Progenitor cell of endocrine pancreas (in vitro differentiated cells): ENCODE results near the gene RAB11FIP4. TPM values are rescaled to one million over a fixed set of nuclear protein-coding genes. Genes with fewer than 3 reads are reported as not detected.

Source experiments
- DNase-seq: peaks from one replicate; pipeline ENCODE4 v3.0.0; 2021; ENCODE audit warnings: low spot score; ENCODE audit not compliant: unreplicated experiment
- H3K27ac Mint-ChIP-seq: 2 replicates; pipeline ENCODE4 v1.8.0; 2021; ENCODE audit warnings: mild to moderate bottlenecking, moderate library complexity, mixed read lengths
- H3K27me3 Mint-ChIP-seq: 2 replicates; pipeline ENCODE4 v1.8.0; 2021; ENCODE audit warnings: mixed read lengths
- H3K36me3 Mint-ChIP-seq: 2 replicates; pipeline ENCODE4 v1.8.0; 2022; ENCODE audit warnings: mixed read lengths; ENCODE audit not compliant: insufficient read depth
- H3K4me1 Mint-ChIP-seq: 2 replicates; pipeline ENCODE4 v1.8.0; 2021; ENCODE audit warnings: low read depth, mixed read lengths
- H3K4me3 Mint-ChIP-seq: 2 replicates; pipeline ENCODE4 v1.8.0; 2021; ENCODE audit warnings: low read depth, mild to moderate bottlenecking, moderate library complexity, mixed read lengths
- H3K9me3 Mint-ChIP-seq: 2 replicates; pipeline ENCODE4 v1.8.0; 2021; ENCODE audit warnings: low read depth, mixed read lengths
- total RNA-seq: library from RNA; stranded (reverse); gene quantifications from 2 replicates; pipeline ENCODE4 v1.2.1, GENCODE V29; 2021
- TF ChIP-seq, protein P1 (sequence below): fragments of 200-600 bp; sonication (generic); IDR thresholded peaks from one replicate; pipeline ENCODE4 v1.5.0; 2021; ENCODE audit warnings: antibody characterized with exemption, mild to moderate bottlenecking; ENCODE audit not compliant: unreplicated experiment

RAB11FIP4 gene
- total RNA-seq, 1 donor from 2014 or later, result 65.5 TPM

DNA sequence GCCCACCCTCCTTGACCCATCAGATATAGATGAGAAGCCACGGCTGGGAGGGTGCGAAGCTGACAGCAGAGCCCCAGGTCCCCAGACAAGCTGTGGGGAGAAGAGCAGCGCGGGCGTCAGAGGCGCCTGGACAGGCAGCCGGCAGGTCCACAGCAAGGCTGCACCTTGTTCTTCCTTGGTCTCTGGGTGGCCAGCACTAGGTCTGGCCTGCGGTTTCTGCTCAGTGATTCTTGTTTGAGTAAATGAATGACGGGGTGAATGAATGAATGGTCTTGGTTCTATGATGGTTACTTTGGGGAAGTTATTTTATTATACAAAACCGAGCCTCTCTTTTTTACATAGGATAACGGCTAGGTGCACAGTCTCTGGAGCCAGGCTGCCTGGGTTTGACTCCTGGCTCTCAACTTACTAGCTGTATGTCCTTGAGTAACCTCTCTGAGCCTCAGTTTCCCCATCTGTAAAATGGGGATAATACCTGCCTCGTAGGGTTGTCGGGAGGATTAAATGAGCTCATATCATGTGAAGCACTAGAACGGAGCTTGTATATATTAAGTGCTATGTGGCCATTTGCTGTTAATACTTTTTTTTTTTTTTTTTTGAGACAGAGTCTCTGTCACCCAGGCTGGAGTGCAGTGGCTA is 86.1 kb downstream of the RAB11FIP4 start:
- Mint-ChIP-seq H3K36me3 (no peaks in the 10 kb centered on the region), H3K4me3 (no peak overlapping the region), H3K4me1 (peaks cover 35% of the 10 kb centered on the region), H3K27ac (peak overlapping the region; percentile 3), H3K27me3 (no peaks in the 10 kb centered on the region), H3K9me3 (no peaks in the 10 kb centered on the region)
- DNase-seq, result no peak
- TF ChIP-seq, protein P1, sequence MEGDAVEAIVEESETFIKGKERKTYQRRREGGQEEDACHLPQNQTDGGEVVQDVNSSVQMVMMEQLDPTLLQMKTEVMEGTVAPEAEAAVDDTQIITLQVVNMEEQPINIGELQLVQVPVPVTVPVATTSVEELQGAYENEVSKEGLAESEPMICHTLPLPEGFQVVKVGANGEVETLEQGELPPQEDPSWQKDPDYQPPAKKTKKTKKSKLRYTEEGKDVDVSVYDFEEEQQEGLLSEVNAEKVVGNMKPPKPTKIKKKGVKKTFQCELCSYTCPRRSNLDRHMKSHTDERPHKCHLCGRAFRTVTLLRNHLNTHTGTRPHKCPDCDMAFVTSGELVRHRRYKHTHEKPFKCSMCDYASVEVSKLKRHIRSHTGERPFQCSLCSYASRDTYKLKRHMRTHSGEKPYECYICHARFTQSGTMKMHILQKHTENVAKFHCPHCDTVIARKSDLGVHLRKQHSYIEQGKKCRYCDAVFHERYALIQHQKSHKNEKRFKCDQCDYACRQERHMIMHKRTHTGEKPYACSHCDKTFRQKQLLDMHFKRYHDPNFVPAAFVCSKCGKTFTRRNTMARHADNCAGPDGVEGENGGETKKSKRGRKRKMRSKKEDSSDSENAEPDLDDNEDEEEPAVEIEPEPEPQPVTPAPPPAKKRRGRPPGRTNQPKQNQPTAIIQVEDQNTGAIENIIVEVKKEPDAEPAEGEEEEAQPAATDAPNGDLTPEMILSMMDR, result no peak

GRCh38 chr17:31479062-31479408 is 87.6 kb downstream of the RAB11FIP4 start:
- Mint-ChIP-seq H3K36me3 (no peaks in the 10 kb centered on the region), H3K27ac (no peak overlapping the region), H3K9me3 (no peaks in the 10 kb centered on the region), H3K27me3 (no peaks in the 10 kb centered on the region), H3K4me3 (no peak overlapping the region), H3K4me1 (peaks cover 35% of the 10 kb centered on the region)
- DNase-seq, result no peak
- TF ChIP-seq, protein P1, result no peak

- Mint-ChIP-seq H3K4me3 (no peak overlapping the region), H3K27ac (no peak overlapping the region), H3K9me3 (no peaks in the 10 kb centered on the region), H3K27me3 (no peaks in the 10 kb centered on the region), H3K36me3 (no peaks in the 10 kb centered on the region), H3K4me1 (peaks cover 34% of the 10 kb centered on the region)
- DNase-seq, result no peak
- TF ChIP-seq, protein P1, result no peak
Observed at GRCh38 chr17:31479524-31479923, 88.0 kb downstream of the RAB11FIP4 start.

DNA sequence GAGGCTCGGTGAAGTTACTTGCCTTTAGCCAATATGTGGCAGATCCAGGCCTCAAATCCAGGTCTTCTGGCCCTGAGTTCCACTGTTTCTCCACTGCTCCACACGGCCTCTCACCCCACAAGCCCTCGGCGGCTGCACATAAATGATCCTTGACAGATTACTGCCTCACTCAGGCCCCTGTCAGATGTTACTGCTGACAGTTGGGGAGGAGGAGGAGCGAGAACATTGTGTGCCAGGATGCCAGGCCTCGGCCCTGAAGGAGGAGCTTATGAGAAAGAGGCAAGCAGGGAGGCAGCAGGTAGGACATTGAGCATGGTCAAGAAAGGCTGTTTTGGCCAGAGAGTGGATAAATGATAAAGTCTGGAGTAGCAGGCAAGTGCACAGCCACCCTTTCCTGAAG is 88.6 kb downstream of the RAB11FIP4 start:
- Mint-ChIP-seq H3K4me3 (no peak overlapping the region), H3K27me3 (no peaks in the 10 kb centered on the region), H3K27ac (no peak overlapping the region), H3K9me3 (no peaks in the 10 kb centered on the region), H3K36me3 (no peaks in the 10 kb centered on the region), H3K4me1 (peaks cover 29% of the 10 kb centered on the region)
- no peak for DNase-seq
- TF ChIP-seq, protein P1, result no peak

DNA sequence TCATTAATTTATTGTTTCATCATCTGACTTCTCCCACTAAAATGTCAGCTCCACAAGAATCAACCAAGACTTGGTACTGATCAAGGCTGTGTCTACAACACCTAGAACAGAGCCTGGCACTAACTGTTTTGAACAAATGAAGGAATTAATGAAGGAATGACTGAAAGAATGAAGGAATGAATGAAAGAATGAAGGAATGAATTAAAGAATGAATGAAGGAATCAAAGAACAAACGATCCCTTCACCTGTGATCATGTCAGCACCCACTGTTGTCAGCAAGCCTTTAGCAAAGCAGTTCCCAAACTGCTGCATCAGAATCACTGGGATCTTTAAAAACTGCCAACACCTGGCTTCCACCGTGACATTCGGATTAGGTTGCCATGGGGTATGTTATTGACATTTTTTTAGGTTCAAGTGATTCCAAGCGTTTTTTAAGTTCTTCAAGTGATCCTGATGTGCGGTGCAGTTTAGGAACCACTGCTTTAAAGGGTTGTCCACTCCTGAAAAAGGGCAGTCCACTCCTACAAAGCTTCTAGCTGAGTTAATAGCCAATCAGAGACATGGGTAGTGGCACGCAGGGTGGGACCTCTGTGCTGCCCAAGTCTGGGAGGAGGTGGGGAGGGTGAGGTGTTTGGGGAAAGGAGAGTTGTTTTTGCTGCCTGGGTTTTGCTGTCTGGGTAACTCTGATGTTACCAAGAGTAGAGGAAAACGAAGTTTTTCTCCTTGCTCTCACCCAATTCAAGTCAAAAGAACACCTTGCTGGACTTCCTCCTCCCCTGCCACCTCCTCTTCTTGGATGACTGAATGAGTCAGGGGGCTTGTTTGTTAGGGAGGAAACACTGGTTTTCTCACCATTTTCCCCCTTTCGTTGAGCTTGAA is 89.7 kb downstream of the RAB11FIP4 start:
- TF ChIP-seq, protein P1, result no peak
- peaks cover 22% of the 10 kb centered on the region for H3K4me1 Mint-ChIP-seq
- H3K4me3 Mint-ChIP-seq, result no peak overlapping the region
- DNase-seq, result no peak
- no peak overlapping the region for H3K27ac Mint-ChIP-seq
- H3K9me3 Mint-ChIP-seq, result no peaks in the 10 kb centered on the region
- H3K27me3 Mint-ChIP-seq, result no peaks in the 10 kb centered on the region
- no peaks in the 10 kb centered on the region for H3K36me3 Mint-ChIP-seq
